GM12878 (cell line): ENCODE data around the gene MCC. TPM values are rescaled to one million over a fixed set of nuclear protein-coding genes. Genes with fewer than 3 reads are reported as not detected.

Source experiments
- ATAC-seq: fragments of 200-7000 bp; cut with Tn5 transposase; 3 replicates; pipeline ENCODE4 v1.9.1; 2020; ENCODE audit warnings: mild to moderate bottlenecking, moderate library complexity
- BruUV-seq: library from RNA; stranded (reverse); fragments of 400-500 nt; replicated peaks from 2 replicates; lab custom pipeline; 2021; lab: Mats Ljungman, UMichigan
- CTCF ChIA-PET: fragments of 300-600 bp; sonication (Branson Sonifier 250); formaldehyde crosslinking; extraction: SDS; loops from one replicate; lab custom pipeline; 2021; ENCODE audit warnings: inconsistent platforms; lab: Yijun Ruan, JAX
- POLR2A ChIA-PET: fragments of 350-600 bp; formaldehyde crosslinking; extraction: SDS; loops from one replicate; lab custom pipeline; 2021; ENCODE audit warnings: inconsistent platforms; lab: Charles Lee
- RAD21 ChIA-PET: fragments of 300-600 bp; sonication (Branson Sonifier 250); formaldehyde crosslinking; loops from one replicate; lab custom pipeline; 2023; ENCODE audit warnings: antibody characterized with exemption; ENCODE audit not compliant: unreplicated experiment; lab: Charles Lee
- SMC1A ChIA-PET: fragments of 300-600 bp; sonication (Branson Sonifier 250); formaldehyde crosslinking; loops from one replicate; lab custom pipeline; 2023; ENCODE audit not compliant: unreplicated experiment, uncharacterized antibody; lab: Charles Lee
- DNase-seq: peaks from one replicate; pipeline ENCODE4 v3.0.0-alpha.2; 2011; ENCODE audit warnings: low read depth, low spot score
- FAIRE-seq: peaks from 3 replicates; lab custom pipeline; 2011; peaks lifted over from hg19 to GRCh38; lab: Jason Lieb, UNC
- H2AFZ ChIP-seq: 2 replicates; pipeline ENCODE4 v1.6.0; 2011; ENCODE audit warnings: low read depth, low read length, control low read depth; ENCODE audit not compliant: control insufficient read depth
- H3K27ac ChIP-seq: 2 replicates; pipeline ENCODE4 v1.5.1; 2011; ENCODE audit warnings: control low read depth; ENCODE audit not compliant: control insufficient read depth, insufficient read depth
- H3K27me3 ChIP-seq, 2 experiments: replicated peaks in 1 of 2; 2 replicates each; pipeline versions ENCODE4 v1.6.0 to v1.6.1; 2011; ENCODE audit warnings: low read length in 1 of 2; ENCODE audit not compliant: control insufficient read depth in 2 of 2, insufficient read depth in 2 of 2
- H3K36me3 ChIP-seq, 2 experiments: 2 replicates each; pipeline ENCODE4 v1.5.1; 2011; ENCODE audit warnings: low read length in 1 of 2; ENCODE audit not compliant: control insufficient read depth in 2 of 2, insufficient read depth in 2 of 2
- H3K4me1 ChIP-seq: 2 replicates; pipeline ENCODE4 v1.6.1; 2011; ENCODE audit warnings: mild to moderate bottlenecking, low read length, moderate library complexity, mixed read lengths; ENCODE audit not compliant: control insufficient read depth, insufficient read depth
- H3K4me2 ChIP-seq: 2 replicates; pipeline ENCODE4 v1.6.0; 2011; ENCODE audit warnings: control low read depth; ENCODE audit not compliant: control insufficient read depth, insufficient read depth
- H3K4me3 ChIP-seq: fragments of 200-600 bp; sonication (generic); 2 replicates; pipeline ENCODE4 v1.5.1; 2016
- H3K79me2 ChIP-seq: 2 replicates; pipeline ENCODE4 v1.6.0; 2011; ENCODE audit warnings: low read length; ENCODE audit not compliant: control insufficient read depth, insufficient read depth
- H3K9ac ChIP-seq: 2 replicates; pipeline ENCODE4 v1.8.0; 2011; ENCODE audit warnings: low read length, control low read depth, mixed read lengths; ENCODE audit not compliant: control insufficient read depth, insufficient read depth
- H3K9me3 ChIP-seq: replicated peaks from 3 replicates; pipeline ENCODE4 v1.5.1; 2011; ENCODE audit warnings: mild to moderate bottlenecking, low read length; ENCODE audit not compliant: control insufficient read depth, insufficient read depth
- H4K20me1 ChIP-seq: 2 replicates; pipeline ENCODE4 v1.6.0; 2011; ENCODE audit not compliant: control insufficient read depth, insufficient read depth
- BMI1 ChIP-seq: fragments of 450-650 bp; IDR thresholded peaks from 2 replicates; pipeline ENCODE4 v1.6.1; 2016; ENCODE audit warnings: mild to moderate bottlenecking, moderate library complexity, borderline replicate concordance
- CEBPB ChIP-seq, 2 experiments: fragments of 150-350 bp in 1 of 2; IDR thresholded peaks; 2 replicates each; pipeline ENCODE4 v1.6.1; 2012 to 2014; ENCODE audit warnings: low read depth in 2 of 2, low read length in 2 of 2, borderline replicate concordance in 1 of 2, inconsistent platforms in 1 of 2
- CHD4 ChIP-seq: fragments of 200-600 bp; sonication (generic); IDR thresholded peaks from 2 replicates; pipeline ENCODE4 v1.6.1; 2016; ENCODE audit warnings: mild to moderate bottlenecking
- EZH2 ChIP-seq: IDR thresholded peaks from 2 replicates; pipeline ENCODE4 v1.6.1; 2012; ENCODE audit warnings: low read depth, mild to moderate bottlenecking, control low read depth, inconsistent platforms, low read length, borderline replicate concordance; ENCODE audit not compliant: control insufficient read depth
- IKZF1 ChIP-seq: fragments of 450-650 bp; conservative IDR thresholded peaks from 2 replicates; pipeline ENCODE4 v1.6.1; 2017; ENCODE audit warnings: antibody characterized with exemption, mild to moderate bottlenecking
- MXI1 ChIP-seq: fragments of 150-350 bp; IDR thresholded peaks from 2 replicates; pipeline ENCODE4 v1.6.1; 2011; ENCODE audit warnings: low read depth, mild to moderate bottlenecking, inconsistent platforms, low read length, improper control_type of control experiment
- NFXL1 ChIP-seq: fragments of 450-650 bp; IDR thresholded peaks from 2 replicates; pipeline ENCODE4 v1.6.1; 2017; ENCODE audit warnings: antibody characterized with exemption, mild to moderate bottlenecking, borderline replicate concordance
- NFYA ChIP-seq: IDR thresholded peaks from 2 replicates; pipeline ENCODE4 v1.6.1; 2011; ENCODE audit warnings: low read depth, mild to moderate bottlenecking, low read length, improper control_type of control experiment, borderline replicate concordance
- PAX5 ChIP-seq: IDR thresholded peaks from 2 replicates; pipeline ENCODE4 v1.6.1; 2011; ENCODE audit warnings: low read depth, low read length, borderline replicate concordance
- POLR2A ChIP-seq: IDR thresholded peaks from 2 replicates; pipeline ENCODE4 v1.6.1; 2011; ENCODE audit warnings: low read depth, mild to moderate bottlenecking, low read length
- RFX5 ChIP-seq: IDR thresholded peaks from 2 replicates; pipeline ENCODE4 v1.6.1; 2011; ENCODE audit warnings: low read depth, low read length, improper control_type of control experiment
- SIN3A ChIP-seq: IDR thresholded peaks from 2 replicates; pipeline ENCODE4 v1.6.1; 2012; ENCODE audit warnings: low read depth, low read length, improper control_type of control experiment
- TAF1 ChIP-seq: IDR thresholded peaks from 2 replicates; pipeline ENCODE4 v1.6.1; 2011; ENCODE audit warnings: mild to moderate bottlenecking, low read depth, low read length, borderline replicate concordance
- ZNF217 ChIP-seq: fragments of 450-650 bp; IDR thresholded peaks from 2 replicates; pipeline ENCODE4 v1.6.1; 2017; ENCODE audit warnings: antibody characterized with exemption, mild to moderate bottlenecking
- ZSCAN29 ChIP-seq: fragments of 450-650 bp; IDR thresholded peaks from 2 replicates; pipeline ENCODE4 v1.6.1; 2017; ENCODE audit warnings: mild to moderate bottlenecking, moderate library complexity
- in situ Hi-C: fragments of 300-500 bp; cut with MboI; formaldehyde crosslinking; loops from 9 replicates; pipeline ENCODE4 v1.14.3; 2018; ENCODE audit warnings: mixed read lengths
- intact Hi-C: fragments of 100-400 bp; cut with micrococcal nuclease; formaldehyde crosslinking; loops from one replicate; pipeline ENCODE4 v1.14.2; 2022; ENCODE audit not compliant: unreplicated experiment
- polyA plus RNA-seq, 11 experiments: library from polyadenylated mRNA; depleted of rRNA in 4 of 11; unstranded in 6 of 11; stranded (reverse) in 5 of 11; fragments of >200 nt; fragmentation: Nextera tagmentation in 4 of 11; fragmentation: Illumina TruSeq in 1 of 11; extraction: Ambion mirVana in 4 of 11; extraction: Trizol in 1 of 11; gene quantifications; 1 replicate in 1 of 11; 2 replicates in 10 of 11; pipeline versions ENCODE4 v1.2.1 to v1.2.3, GENCODE V29; 2011 to 2016; ENCODE audit warnings: inconsistent platforms in 2 of 11, missing spikeins in 2 of 11, low read depth in 1 of 11
- total RNA-seq, 4 experiments: library from RNA; depleted of rRNA in 3 of 4; stranded (reverse); fragments of >200 nt in 3 of 4; fragmentation: Illumina TruSeq in 1 of 4; extraction: Trizol in 1 of 4; gene quantifications; 2 replicates each; pipeline versions ENCODE4 v1.2.1 to v1.2.3, GENCODE V29; 2013 to 2021
- TF ChIP-seq, protein P1 (sequence below): fragments of 450-650 bp; IDR thresholded peaks from 2 replicates; pipeline ENCODE4 v1.6.1; 2018; ENCODE audit warnings: mild to moderate bottlenecking, low read depth, moderate library complexity; ENCODE audit not compliant: partially characterized antibody
- TF ChIP-seq, protein P2 (sequence below): IDR thresholded peaks from 2 replicates; pipeline ENCODE4 v1.6.1; 2011; ENCODE audit warnings: borderline replicate concordance, low read depth, mild to moderate bottlenecking, moderate library complexity, mixed read lengths, low read length; ENCODE audit not compliant: insufficient read depth; ENCODE audit errors: extremely low read length
- TF ChIP-seq, protein P3 (sequence below): fragments of 450-650 bp; IDR thresholded peaks from 2 replicates; pipeline ENCODE4 v1.6.1; 2014; ENCODE audit warnings: mild to moderate bottlenecking

MCC gene
- total and polyA plus RNA-seq, 10 of the 15 experiments (the other 5 are each of a cell fraction or from before 2014, with no cell fraction given), result 0.03 to 0.86 (median 0.16) TPM

DNA sequence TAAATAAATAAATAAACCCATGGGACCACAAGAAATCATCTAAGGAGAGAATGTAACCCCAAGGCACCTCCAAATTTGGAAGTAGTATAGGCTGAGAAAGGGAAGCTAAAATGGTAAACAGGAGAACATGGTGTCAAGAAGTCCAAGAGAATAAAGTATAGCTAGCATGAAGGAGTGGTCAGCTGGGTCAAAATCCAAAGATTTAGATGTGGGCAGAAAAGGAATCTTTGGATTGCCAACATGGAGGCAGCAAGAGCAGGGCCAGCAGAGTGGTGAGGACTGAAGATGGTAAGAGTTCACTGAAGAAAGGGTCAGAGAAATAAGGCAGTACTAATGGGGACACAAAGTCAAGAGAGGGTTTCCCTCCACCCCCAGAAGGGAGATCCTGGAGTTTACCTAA, 106.5 kb downstream of the MCC start:
- no TSS peak for BruUV-seq
- no peaks in the 10 kb centered on the region for H3K27me3 ChIP-seq
- no peaks in the 10 kb centered on the region for H3K79me2 ChIP-seq
- DNase-seq, result no peak
- H3K27ac ChIP-seq, result no peak overlapping the region
- CTCF ChIA-PET, result interaction anchor here (0.7 to 4.9 kb wide), 5 partner anchors 15 to 230 kb away, joined by 3 to 33 read pairs (median 5); no protein-coding TSS in a partner anchor
- SMC1A ChIA-PET, result interaction anchor here (0.6 to 1.2 kb wide), 3 partner anchors 224 to 548 kb away, joined by 3 to 4 read pairs (median 3); no protein-coding TSS in a partner anchor
- no peak for FAIRE-seq
- in situ Hi-C loops, result loop anchor here (5.0 kb wide), 1 partner anchor 226 kb away; no protein-coding TSS in a partner anchor
- H4K20me1 ChIP-seq, result no peaks in the 10 kb centered on the region
- no peaks in the 10 kb centered on the region for H3K36me3 ChIP-seq
- RAD21 ChIA-PET, result no interaction called here
- H3K9ac ChIP-seq, result no peak overlapping the region
- H3K4me3 ChIP-seq, result no peak overlapping the region
- intact Hi-C loops, result no loop called here
- POLR2A ChIA-PET, result no interaction called here
- H2AFZ ChIP-seq, result no peak overlapping the region
- ATAC-seq, result no peak
- H3K4me2 ChIP-seq, result no peak overlapping the region
- no peaks in the 10 kb centered on the region for H3K4me1 ChIP-seq
- H3K9me3 ChIP-seq, result no peaks in the 10 kb centered on the region
- TF ChIP-seq, protein P1, sequence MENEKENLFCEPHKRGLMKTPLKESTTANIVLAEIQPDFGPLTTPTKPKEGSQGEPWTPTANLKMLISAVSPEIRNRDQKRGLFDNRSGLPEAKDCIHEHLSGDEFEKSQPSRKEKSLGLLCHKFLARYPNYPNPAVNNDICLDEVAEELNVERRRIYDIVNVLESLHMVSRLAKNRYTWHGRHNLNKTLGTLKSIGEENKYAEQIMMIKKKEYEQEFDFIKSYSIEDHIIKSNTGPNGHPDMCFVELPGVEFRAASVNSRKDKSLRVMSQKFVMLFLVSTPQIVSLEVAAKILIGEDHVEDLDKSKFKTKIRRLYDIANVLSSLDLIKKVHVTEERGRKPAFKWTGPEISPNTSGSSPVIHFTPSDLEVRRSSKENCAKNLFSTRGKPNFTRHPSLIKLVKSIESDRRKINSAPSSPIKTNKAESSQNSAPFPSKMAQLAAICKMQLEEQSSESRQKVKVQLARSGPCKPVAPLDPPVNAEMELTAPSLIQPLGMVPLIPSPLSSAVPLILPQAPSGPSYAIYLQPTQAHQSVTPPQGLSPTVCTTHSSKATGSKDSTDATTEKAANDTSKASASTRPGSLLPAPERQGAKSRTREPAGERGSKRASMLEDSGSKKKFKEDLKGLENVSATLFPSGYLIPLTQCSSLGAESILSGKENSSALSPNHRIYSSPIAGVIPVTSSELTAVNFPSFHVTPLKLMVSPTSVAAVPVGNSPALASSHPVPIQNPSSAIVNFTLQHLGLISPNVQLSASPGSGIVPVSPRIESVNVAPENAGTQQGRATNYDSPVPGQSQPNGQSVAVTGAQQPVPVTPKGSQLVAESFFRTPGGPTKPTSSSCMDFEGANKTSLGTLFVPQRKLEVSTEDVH, result no peak
- TF ChIP-seq TAF1, result no peak
- TF ChIP-seq PAX5, result no peak
- no peak for TF ChIP-seq EZH2
- TF ChIP-seq, protein P2, sequence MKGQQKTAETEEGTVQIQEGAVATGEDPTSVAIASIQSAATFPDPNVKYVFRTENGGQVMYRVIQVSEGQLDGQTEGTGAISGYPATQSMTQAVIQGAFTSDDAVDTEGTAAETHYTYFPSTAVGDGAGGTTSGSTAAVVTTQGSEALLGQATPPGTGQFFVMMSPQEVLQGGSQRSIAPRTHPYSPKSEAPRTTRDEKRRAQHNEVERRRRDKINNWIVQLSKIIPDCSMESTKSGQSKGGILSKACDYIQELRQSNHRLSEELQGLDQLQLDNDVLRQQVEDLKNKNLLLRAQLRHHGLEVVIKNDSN, result no peak
- no peak for TF ChIP-seq RFX5
- no peak for TF ChIP-seq CHD4
- no peak for TF ChIP-seq NFXL1
- no peak for TF ChIP-seq ZNF217
- TF ChIP-seq MXI1, result no peak
- no peak for TF ChIP-seq ZSCAN29
- no peak for TF ChIP-seq IKZF1
- TF ChIP-seq, protein P3, sequence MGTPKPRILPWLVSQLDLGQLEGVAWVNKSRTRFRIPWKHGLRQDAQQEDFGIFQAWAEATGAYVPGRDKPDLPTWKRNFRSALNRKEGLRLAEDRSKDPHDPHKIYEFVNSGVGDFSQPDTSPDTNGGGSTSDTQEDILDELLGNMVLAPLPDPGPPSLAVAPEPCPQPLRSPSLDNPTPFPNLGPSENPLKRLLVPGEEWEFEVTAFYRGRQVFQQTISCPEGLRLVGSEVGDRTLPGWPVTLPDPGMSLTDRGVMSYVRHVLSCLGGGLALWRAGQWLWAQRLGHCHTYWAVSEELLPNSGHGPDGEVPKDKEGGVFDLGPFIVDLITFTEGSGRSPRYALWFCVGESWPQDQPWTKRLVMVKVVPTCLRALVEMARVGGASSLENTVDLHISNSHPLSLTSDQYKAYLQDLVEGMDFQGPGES, result no peak
- TF ChIP-seq BMI1, result no peak
- TF ChIP-seq NFYA, result no peak
- TF ChIP-seq POLR2A, result no peak
- no peak for TF ChIP-seq SIN3A
- no peak for TF ChIP-seq CEBPB (IDR thresholded peaks at IDR 0.05; ENCODE audit: borderline replicate concordance in 1 of 2, low read depth in 2 of 2, low read length in 2 of 2)
